Stimulated activated CD8-positive, alpha-beta memory T cell treated with anti-CD3 and anti-CD28 coated beads, Interleukin-2, amount 100 ng/mL, for 1 hour (primary cell): Measurements from ENCODE around the gene KRT86.

Source experiments
- DNase-seq, 2 donors: peaks; one replicate each; pipeline ENCODE4 v3.0.0-alpha.2; 2020; ENCODE audit warnings: low read depth in 2 of 2

KRT86 gene

GRCh38 chr12:52356762-52357580 lies 82.5 kb downstream of the KRT86 start:
- no peak for DNase-seq
